ENCODE measurements around the gene SERPINI1. TPM values are rescaled to one million over a fixed set of nuclear protein-coding genes. Genes with fewer than 3 reads are reported as not detected.
A peak's percentile ranks its signal among the peaks of the same experiment; 100 is the strongest.

SERPINI1 gene
- total and polyA plus RNA-seq, 2 experiments from 2014 or later, result 7.3 to 9.8 TPM

DNA sequence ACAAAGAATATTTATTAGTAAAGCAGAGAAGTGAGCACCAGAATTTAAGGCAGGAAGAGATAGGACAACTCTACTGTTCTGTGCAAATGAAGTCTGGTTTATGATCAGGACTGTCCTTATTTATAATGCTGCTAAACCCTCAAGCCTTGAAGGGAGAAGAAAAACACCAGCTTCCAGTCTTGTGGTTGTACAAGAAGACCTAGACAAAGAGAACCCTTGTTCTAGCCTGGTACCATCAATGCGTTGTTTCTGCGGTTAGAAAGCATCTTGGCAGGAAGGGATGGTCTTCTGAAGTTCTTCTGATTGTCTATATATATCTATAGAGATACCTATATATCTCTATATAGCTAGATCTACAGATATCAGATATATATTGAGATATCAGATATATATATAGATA is 34.6 kb upstream of the SERPINI1 start:
- no peaks in the 10 kb centered on the region for H3K27me3 ChIP-seq (replicated peaks; ENCODE audit: insufficient read depth)
- no peak for DNase-seq
- no peaks in the 10 kb centered on the region for H3K9me3 ChIP-seq (ENCODE audit: low read depth)
- H3K36me3 ChIP-seq (ENCODE audit: low read depth), result peaks cover 25% of the 10 kb centered on the region; the same call in 1 of the 2 replicates
- H3K4me2 ChIP-seq (ENCODE audit: unreplicated experiment), result no peak overlapping the region
- H3K4me3 ChIP-seq, result no peak overlapping the region
- WGBS, 2 experiments (ENCODE audit: low coverage in 1 of 2, low lambda C conversion rate in 2 of 2, missing lambda C conversion rate in 2 of 2), result 96 to 100% methylated on average over 2 of the region's 2 CpGs
- H2AFZ ChIP-seq, result no peak overlapping the region
- no peaks in the 10 kb centered on the region for H3K4me1 ChIP-seq (ENCODE audit: insufficient read depth)
- H3K9ac ChIP-seq, result no peak overlapping the region
- in situ Hi-C loops (cut with MboI), result no loop called here
- no peaks in the 10 kb centered on the region for H4K20me1 ChIP-seq (ENCODE audit: insufficient read depth)
- H3F3A ChIP-seq (ENCODE audit: insufficient read depth), result no peaks in the 10 kb centered on the region
- no peaks in the 10 kb centered on the region for H3K9me2 ChIP-seq (ENCODE audit: insufficient read depth)
- TF ChIP-seq EZH2phosphoT487 (IDR thresholded peaks at IDR 0.05; ENCODE audit: insufficient read depth, low read depth) (no peak), EZH2 (IDR thresholded peaks at IDR 0.05; ENCODE audit: insufficient read depth, poor library complexity, severe bottlenecking) (no peak)
- H3K79me2 ChIP-seq (ENCODE audit: insufficient read depth), result peaks cover 60% of the 10 kb centered on the region
- H3K27ac ChIP-seq, result no peak overlapping the region

GRCh38 chr3:167705840-167706239 is 29.7 kb upstream of the SERPINI1 start:
- DNase-seq, result peak; percentile 5

GRCh38 chr3:167709690-167710089 is 25.8 kb upstream of the SERPINI1 start:
- peaks cover 99% of the 10 kb centered on the region for H3K79me2 ChIP-seq (ENCODE audit: insufficient read depth)
- no peaks in the 10 kb centered on the region for H3K9me2 ChIP-seq (ENCODE audit: insufficient read depth)
- no peak overlapping the region for H3K4me2 ChIP-seq (ENCODE audit: unreplicated experiment)
- H3K36me3 ChIP-seq (ENCODE audit: low read depth), result no peaks in the 10 kb centered on the region
- H3K4me1 ChIP-seq (ENCODE audit: insufficient read depth), result no peaks in the 10 kb centered on the region
- 86 to 88% methylated on average over 4 of the region's 4 CpGs for WGBS, 2 experiments (ENCODE audit: low coverage in 1 of 2, low lambda C conversion rate in 2 of 2, missing lambda C conversion rate in 2 of 2)
- H3K27ac ChIP-seq, result no peak overlapping the region
- H4K20me1 ChIP-seq (ENCODE audit: insufficient read depth), result peaks cover 17% of the 10 kb centered on the region
- H3K27me3 ChIP-seq (replicated peaks; ENCODE audit: insufficient read depth), result no peaks in the 10 kb centered on the region
- H3K9ac ChIP-seq, result no peak overlapping the region
- DNase-seq, result no peak
- TF ChIP-seq EZH2 (IDR thresholded peaks at IDR 0.05; ENCODE audit: insufficient read depth, poor library complexity, severe bottlenecking) (no peak), EZH2phosphoT487 (IDR thresholded peaks at IDR 0.05; ENCODE audit: insufficient read depth, low read depth) (no peak)
- H3K4me3 ChIP-seq, result no peak overlapping the region
- in situ Hi-C loops (cut with MboI), result no loop called here
- no peak overlapping the region for H2AFZ ChIP-seq
- H3F3A ChIP-seq (ENCODE audit: insufficient read depth), result no peaks in the 10 kb centered on the region
- no peaks in the 10 kb centered on the region for H3K9me3 ChIP-seq (ENCODE audit: low read depth)

More at GRCh38 chr3:167705840-167706239, 29.7 kb upstream of the SERPINI1 start:
- H4K20me1 ChIP-seq (ENCODE audit: insufficient read depth), result no peaks in the 10 kb centered on the region
- in situ Hi-C loops (cut with MboI), result no loop called here
- H3K9ac ChIP-seq, result no peak overlapping the region
- H3K27ac ChIP-seq, result no peak overlapping the region
- TF ChIP-seq EZH2phosphoT487 (IDR thresholded peaks at IDR 0.05; ENCODE audit: insufficient read depth, low read depth) (no peak), EZH2 (IDR thresholded peaks at IDR 0.05; ENCODE audit: insufficient read depth, poor library complexity, severe bottlenecking) (no peak)
- no peaks in the 10 kb centered on the region for H3K9me2 ChIP-seq (ENCODE audit: insufficient read depth)
- no peaks in the 10 kb centered on the region for H3F3A ChIP-seq (ENCODE audit: insufficient read depth)
- no peaks in the 10 kb centered on the region for H3K27me3 ChIP-seq (replicated peaks; ENCODE audit: insufficient read depth)
- H3K4me1 ChIP-seq (ENCODE audit: insufficient read depth), result no peaks in the 10 kb centered on the region
- no peak overlapping the region for H3K4me3 ChIP-seq
- no peaks in the 10 kb centered on the region for H3K9me3 ChIP-seq (ENCODE audit: low read depth)
- H3K79me2 ChIP-seq (ENCODE audit: insufficient read depth), result peaks cover 69% of the 10 kb centered on the region
- H3K4me2 ChIP-seq (ENCODE audit: unreplicated experiment), result no peak overlapping the region
- H3K36me3 ChIP-seq (ENCODE audit: low read depth), result 0 out of 2 replicates have a peak, but pooled peaks cover 7% of the 10 kb centered on the region
- no peak overlapping the region for H2AFZ ChIP-seq
- 97 to 99% methylated on average over 2 of the region's 2 CpGs for WGBS, 2 experiments (ENCODE audit: low coverage in 1 of 2, low lambda C conversion rate in 2 of 2, missing lambda C conversion rate in 2 of 2)

DNA sequence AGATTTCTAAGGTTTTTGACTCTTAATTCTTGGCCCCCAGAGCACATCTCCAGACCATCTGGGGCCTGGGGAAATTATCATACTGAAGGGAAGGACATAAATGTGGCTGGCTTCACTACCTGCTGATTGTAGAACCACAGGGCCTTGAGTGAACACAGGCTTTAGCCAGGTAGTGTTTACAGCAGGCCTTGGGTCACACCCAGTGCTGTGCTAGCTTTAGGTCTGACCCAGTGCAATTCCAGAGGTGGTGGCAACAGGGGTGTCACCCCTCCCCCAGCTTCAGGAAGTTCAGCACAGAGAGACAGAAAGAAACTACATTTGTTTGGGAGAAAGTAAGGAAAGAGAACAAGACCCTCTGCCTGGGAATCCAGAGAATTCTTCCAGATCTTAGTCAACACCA is 25.0 kb upstream of the SERPINI1 start:
- no peak for DNase-seq
- in situ Hi-C loops (cut with MboI), result no loop called here
- H3K4me2 ChIP-seq (ENCODE audit: unreplicated experiment), result no peak overlapping the region
- no peak overlapping the region for H3K27ac ChIP-seq
- no peaks in the 10 kb centered on the region for H3K9me2 ChIP-seq (ENCODE audit: insufficient read depth)
- H2AFZ ChIP-seq, result no peak overlapping the region
- H3K79me2 ChIP-seq (ENCODE audit: insufficient read depth), result peaks cover 99% of the 10 kb centered on the region
- no peaks in the 10 kb centered on the region for H3K9me3 ChIP-seq (ENCODE audit: low read depth)
- H3K9ac ChIP-seq, result no peak overlapping the region
- H3F3A ChIP-seq (ENCODE audit: insufficient read depth), result no peaks in the 10 kb centered on the region
- H4K20me1 ChIP-seq (ENCODE audit: insufficient read depth), result peaks cover 17% of the 10 kb centered on the region
- TF ChIP-seq EZH2 (IDR thresholded peaks at IDR 0.05; ENCODE audit: insufficient read depth, poor library complexity, severe bottlenecking) (no peak), EZH2phosphoT487 (IDR thresholded peaks at IDR 0.05; ENCODE audit: insufficient read depth, low read depth) (no peak)
- no peaks in the 10 kb centered on the region for H3K4me1 ChIP-seq (ENCODE audit: insufficient read depth)
- H3K36me3 ChIP-seq (ENCODE audit: low read depth), result no peaks in the 10 kb centered on the region; the same call in 1 of the 2 replicates
- no peak overlapping the region for H3K4me3 ChIP-seq
- H3K27me3 ChIP-seq (replicated peaks; ENCODE audit: insufficient read depth), result no peaks in the 10 kb centered on the region

DNA sequence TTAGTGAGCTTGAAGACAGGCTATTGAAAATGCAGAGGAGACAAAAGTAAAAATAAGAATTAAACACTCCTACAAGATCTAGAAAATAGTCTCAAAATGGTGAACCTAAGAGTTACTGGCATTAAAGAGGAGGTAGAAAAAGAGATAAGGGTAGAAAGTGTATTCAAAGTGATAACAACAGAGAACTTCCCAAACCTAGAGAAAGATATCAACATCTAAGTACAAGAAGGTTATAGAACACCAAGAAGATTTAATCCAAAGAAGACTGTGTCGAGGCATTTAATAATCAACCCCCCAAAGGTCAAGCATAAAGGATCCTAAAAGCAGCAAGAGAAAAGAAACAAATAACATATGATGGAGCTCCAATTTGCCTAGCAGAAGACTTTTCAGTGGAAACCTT is 24.1 kb upstream of the SERPINI1 start:
- no peaks in the 10 kb centered on the region for H3K4me1 ChIP-seq (ENCODE audit: insufficient read depth)

More for the DNA sequence above, 24.1 kb upstream of the SERPINI1 start:
- no peak overlapping the region for H3K4me3 ChIP-seq
- H3F3A ChIP-seq (ENCODE audit: insufficient read depth), result no peaks in the 10 kb centered on the region
- no peaks in the 10 kb centered on the region; the same call in 1 of the 2 replicates for H3K36me3 ChIP-seq (ENCODE audit: low read depth)
- whole genome bisulfite sequencing, 2 experiments (ENCODE audit: low coverage in 1 of 2, low lambda C conversion rate in 2 of 2, missing lambda C conversion rate in 2 of 2), result 95 to 100% methylated on average over 1 of the region's 1 CpG
- no peak overlapping the region for H3K9ac ChIP-seq
- no peak overlapping the region for H3K27ac ChIP-seq
- peaks cover 17% of the 10 kb centered on the region for H4K20me1 ChIP-seq (ENCODE audit: insufficient read depth)
- no peak overlapping the region for H3K4me2 ChIP-seq (ENCODE audit: unreplicated experiment)
- no peaks in the 10 kb centered on the region for H3K27me3 ChIP-seq (replicated peaks; ENCODE audit: insufficient read depth)
- no peaks in the 10 kb centered on the region for H3K9me2 ChIP-seq (ENCODE audit: insufficient read depth)
- no peak for DNase-seq
- no peaks in the 10 kb centered on the region for H3K9me3 ChIP-seq (ENCODE audit: low read depth)
- in situ Hi-C loops (cut with MboI), result no loop called here
- H2AFZ ChIP-seq, result no peak overlapping the region
- H3K79me2 ChIP-seq (ENCODE audit: insufficient read depth), result peaks cover 98% of the 10 kb centered on the region
- TF ChIP-seq EZH2phosphoT487 (IDR thresholded peaks at IDR 0.05; ENCODE audit: insufficient read depth, low read depth) (no peak), EZH2 (IDR thresholded peaks at IDR 0.05; ENCODE audit: insufficient read depth, poor library complexity, severe bottlenecking) (no peak)

Data from GM23248 (cell line).